Measurements from ENCODE around the gene ROCK2. TPM values are rescaled to one million over a fixed set of nuclear protein-coding genes. Genes with fewer than 3 reads are reported as not detected.

Gene ROCK2
- total RNA-seq, 2 donors from 2014 or later, result 85.8 to 96.6 TPM

DNA sequence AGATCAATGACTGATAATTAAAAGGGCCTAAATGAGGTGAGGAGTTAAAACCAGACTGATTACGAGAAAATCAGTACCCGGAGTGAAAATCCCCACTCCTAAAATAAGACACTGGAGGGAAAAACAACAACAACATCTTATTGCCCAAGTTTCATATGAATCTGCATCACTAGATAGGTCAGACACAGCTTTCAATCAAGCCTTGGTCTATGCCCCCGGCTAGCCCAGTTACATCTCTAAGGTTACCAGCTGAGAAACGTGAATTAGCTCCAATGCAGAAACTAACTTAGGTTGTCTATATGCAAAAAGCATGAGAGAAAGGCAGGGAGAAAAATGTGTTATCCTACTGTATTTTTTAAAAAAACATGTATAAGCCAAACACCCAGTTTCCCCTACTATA is 53.7 kb downstream of the ROCK2 start:
- TF ChIP-seq, protein P1, sequence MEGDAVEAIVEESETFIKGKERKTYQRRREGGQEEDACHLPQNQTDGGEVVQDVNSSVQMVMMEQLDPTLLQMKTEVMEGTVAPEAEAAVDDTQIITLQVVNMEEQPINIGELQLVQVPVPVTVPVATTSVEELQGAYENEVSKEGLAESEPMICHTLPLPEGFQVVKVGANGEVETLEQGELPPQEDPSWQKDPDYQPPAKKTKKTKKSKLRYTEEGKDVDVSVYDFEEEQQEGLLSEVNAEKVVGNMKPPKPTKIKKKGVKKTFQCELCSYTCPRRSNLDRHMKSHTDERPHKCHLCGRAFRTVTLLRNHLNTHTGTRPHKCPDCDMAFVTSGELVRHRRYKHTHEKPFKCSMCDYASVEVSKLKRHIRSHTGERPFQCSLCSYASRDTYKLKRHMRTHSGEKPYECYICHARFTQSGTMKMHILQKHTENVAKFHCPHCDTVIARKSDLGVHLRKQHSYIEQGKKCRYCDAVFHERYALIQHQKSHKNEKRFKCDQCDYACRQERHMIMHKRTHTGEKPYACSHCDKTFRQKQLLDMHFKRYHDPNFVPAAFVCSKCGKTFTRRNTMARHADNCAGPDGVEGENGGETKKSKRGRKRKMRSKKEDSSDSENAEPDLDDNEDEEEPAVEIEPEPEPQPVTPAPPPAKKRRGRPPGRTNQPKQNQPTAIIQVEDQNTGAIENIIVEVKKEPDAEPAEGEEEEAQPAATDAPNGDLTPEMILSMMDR (IDR thresholded peaks at IDR 0.05), result no peak
- Histone ChIP-seq H3K36me3 (no peaks in the 10 kb centered on the region), H3K4me1 (ENCODE audit: control insufficient read depth in 1 of 2, low read depth in 2 of 2) (peaks cover 28 to 29% of the 10 kb centered on the region in 2 donors)

GRCh38 chr2:11290211-11290610 is 54.2 kb downstream of the ROCK2 start:
- no peak overlapping the region for H3K27ac ChIP-seq
- no peaks in the 10 kb centered on the region for H3K36me3 ChIP-seq
- peaks cover 28 to 29% of the 10 kb centered on the region in 2 donors for H3K4me1 ChIP-seq (ENCODE audit: control insufficient read depth in 1 of 2, low read depth in 2 of 2)
- TF ChIP-seq, protein P1 (IDR thresholded peaks at IDR 0.05), result no peak
- no peaks in the 10 kb centered on the region for H3K27me3 ChIP-seq (replicated peaks; ENCODE audit: insufficient read depth)
- H3K4me3 ChIP-seq, result no peak overlapping the region
- no peaks in the 10 kb centered on the region for H3K9me3 ChIP-seq
- DNase-seq (ENCODE audit: low spot score) (no peak), ATAC-seq (ENCODE audit: insufficient number of reproducible peaks, low FRiP score, low read depth) (no peak)

More for the DNA sequence above, 53.7 kb downstream of the ROCK2 start:
- DNase-seq (ENCODE audit: low spot score) (no peak), ATAC-seq (ENCODE audit: insufficient number of reproducible peaks, low FRiP score, low read depth) (no peak)
- no peak overlapping the region for H3K27ac ChIP-seq
- H3K9me3 ChIP-seq, result no peaks in the 10 kb centered on the region
- H3K4me3 ChIP-seq, result no peak overlapping the region
- no peaks in the 10 kb centered on the region for H3K27me3 ChIP-seq (replicated peaks; ENCODE audit: insufficient read depth)

- no peaks in the 10 kb centered on the region for H3K27me3 ChIP-seq (replicated peaks; ENCODE audit: insufficient read depth)
- ATAC-seq (ENCODE audit: insufficient number of reproducible peaks, low FRiP score, low read depth) (no peak), DNase-seq (ENCODE audit: low spot score) (no peak)
- no peaks in the 10 kb centered on the region for H3K9me3 ChIP-seq
- H3K4me3 ChIP-seq, result no peak overlapping the region
- peaks cover 26 to 28% of the 10 kb centered on the region in 2 donors for H3K4me1 ChIP-seq (ENCODE audit: control insufficient read depth in 1 of 2, low read depth in 2 of 2)
- TF ChIP-seq, protein P1 (IDR thresholded peaks at IDR 0.05), result no peak
- no peak overlapping the region for H3K27ac ChIP-seq
- H3K36me3 ChIP-seq, result peaks cover 9% of the 10 kb centered on the region
Observed at GRCh38 chr2:11288431-11288830, 56.0 kb downstream of the ROCK2 start.

- peaks cover 21 to 23% of the 10 kb centered on the region in 2 donors for H3K4me1 ChIP-seq (ENCODE audit: control insufficient read depth in 1 of 2, low read depth in 2 of 2)
- TF ChIP-seq, protein P1 (IDR thresholded peaks at IDR 0.05), result no peak
- no peaks in the 10 kb centered on the region for H3K9me3 ChIP-seq
- no peak overlapping the region for H3K4me3 ChIP-seq
- peaks cover 9% of the 10 kb centered on the region for H3K36me3 ChIP-seq
- ATAC-seq (ENCODE audit: insufficient number of reproducible peaks, low FRiP score, low read depth), result no peak
- no peak for DNase-seq (ENCODE audit: low spot score)
- no peaks in the 10 kb centered on the region for H3K27me3 ChIP-seq (replicated peaks; ENCODE audit: insufficient read depth)
- no peak overlapping the region for H3K27ac ChIP-seq
Observed at GRCh38 chr2:11286749-11287148, 57.7 kb downstream of the ROCK2 start.

DNA sequence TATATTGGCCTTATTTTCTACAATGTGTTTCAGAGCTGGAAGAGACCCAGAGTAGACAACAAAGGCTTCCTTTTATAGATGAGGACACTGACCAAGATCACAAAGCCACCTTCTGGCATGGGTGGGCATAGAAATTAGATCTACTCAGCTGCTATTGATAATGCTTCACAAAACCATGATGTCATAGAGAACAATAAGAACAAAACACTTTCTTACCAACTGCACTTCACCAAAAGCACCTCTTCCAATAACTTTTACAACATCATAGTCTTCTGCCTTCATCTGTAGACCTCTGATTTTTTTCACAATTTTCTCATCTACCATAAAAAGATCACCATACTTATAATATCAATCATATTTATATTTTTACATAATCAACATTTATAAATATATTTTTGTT is 58.1 kb downstream of the ROCK2 start:
- ATAC-seq (ENCODE audit: insufficient number of reproducible peaks, low FRiP score, low read depth) (no peak), DNase-seq (ENCODE audit: low spot score) (no peak)
- TF ChIP-seq, protein P1 (IDR thresholded peaks at IDR 0.05), result no peak
- Histone ChIP-seq H3K4me3 (no peak overlapping the region), H3K27me3 (replicated peaks; ENCODE audit: insufficient read depth) (no peaks in the 10 kb centered on the region), H3K9me3 (no peaks in the 10 kb centered on the region), H3K36me3 (peaks cover 9% of the 10 kb centered on the region), H3K27ac (no peak overlapping the region), H3K4me1 (ENCODE audit: control insufficient read depth in 1 of 2, low read depth in 2 of 2) (peaks cover 21 to 23% of the 10 kb centered on the region in 2 donors)

Measured in thoracic aorta (tissue), 2 donors.